Neural progenitor cell (in vitro differentiated cells): ENCODE measurements around the gene ASB3.
"Not testable (repeated sequence)": the region's sequence is repeated elsewhere in the genome, so short reads cannot be mapped to it uniquely, and the experiment has no call there.

ENCODE experiments used
- EZH2 ChIP-seq: fragments of 200-600 bp; sonication (generic); IDR thresholded peaks from 2 replicates; pipeline ENCODE4 v1.6.1; 2017; ENCODE audit warnings: antibody characterized with exemption, mild to moderate bottlenecking, moderate library complexity
- EZH2phosphoT487 ChIP-seq: fragments of 200-600 bp; sonication (generic); IDR thresholded peaks from 2 replicates; pipeline ENCODE4 v1.6.1; 2017; ENCODE audit warnings: antibody characterized with exemption
- TF ChIP-seq, protein P1 (sequence below): fragments of 200-600 bp; sonication (generic); IDR thresholded peaks from 2 replicates; pipeline ENCODE4 v1.5.1; 2017; ENCODE audit warnings: antibody characterized with exemption, mild to moderate bottlenecking

DNA sequence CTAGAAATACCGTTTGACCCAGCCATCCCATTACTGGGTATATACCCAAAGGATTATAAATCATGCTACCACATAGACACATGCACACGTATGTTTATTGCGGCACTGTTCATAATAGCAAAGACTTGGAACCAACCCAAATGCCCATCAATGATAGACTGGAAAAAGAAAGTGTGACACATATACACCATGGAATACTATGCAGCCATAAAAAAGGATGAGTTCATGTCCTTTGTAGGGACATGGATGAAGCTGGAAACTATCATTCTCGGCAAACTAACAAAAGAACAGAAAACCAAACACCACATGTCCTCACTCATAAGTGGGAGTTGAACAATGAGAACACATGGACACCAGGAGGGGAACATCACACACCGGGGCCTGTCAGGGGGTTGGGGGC, 119.6 kb downstream of the ASB3 start:
- TF ChIP-seq, protein P1, sequence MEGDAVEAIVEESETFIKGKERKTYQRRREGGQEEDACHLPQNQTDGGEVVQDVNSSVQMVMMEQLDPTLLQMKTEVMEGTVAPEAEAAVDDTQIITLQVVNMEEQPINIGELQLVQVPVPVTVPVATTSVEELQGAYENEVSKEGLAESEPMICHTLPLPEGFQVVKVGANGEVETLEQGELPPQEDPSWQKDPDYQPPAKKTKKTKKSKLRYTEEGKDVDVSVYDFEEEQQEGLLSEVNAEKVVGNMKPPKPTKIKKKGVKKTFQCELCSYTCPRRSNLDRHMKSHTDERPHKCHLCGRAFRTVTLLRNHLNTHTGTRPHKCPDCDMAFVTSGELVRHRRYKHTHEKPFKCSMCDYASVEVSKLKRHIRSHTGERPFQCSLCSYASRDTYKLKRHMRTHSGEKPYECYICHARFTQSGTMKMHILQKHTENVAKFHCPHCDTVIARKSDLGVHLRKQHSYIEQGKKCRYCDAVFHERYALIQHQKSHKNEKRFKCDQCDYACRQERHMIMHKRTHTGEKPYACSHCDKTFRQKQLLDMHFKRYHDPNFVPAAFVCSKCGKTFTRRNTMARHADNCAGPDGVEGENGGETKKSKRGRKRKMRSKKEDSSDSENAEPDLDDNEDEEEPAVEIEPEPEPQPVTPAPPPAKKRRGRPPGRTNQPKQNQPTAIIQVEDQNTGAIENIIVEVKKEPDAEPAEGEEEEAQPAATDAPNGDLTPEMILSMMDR: not testable (repeated sequence)
- not testable (repeated sequence) for TF ChIP-seq EZH2, EZH2phosphoT487
